Measurements from ENCODE around the gene TP53TG5.

- no peak for TF ChIP-seq CTCF (IDR thresholded peaks at IDR 0.05)
- no peak for TF ChIP-seq POLR2A (IDR thresholded peaks at IDR 0.05)
Measured at GRCh38 chr20:45387274-45387673, 9.1 kb upstream of the TP53TG5 start.

Data from testis (tissue), 2 donors.